HG03457 (cell line): Measurements from ENCODE around the gene FGF3.

Source experiments
- ATAC-seq: cut with Tn5 transposase; IDR thresholded peaks from one replicate; pipeline ENCODE4 v1.9.1; 2021; ENCODE audit warnings: moderate number of reproducible peaks; ENCODE audit not compliant: unreplicated experiment

FGF3 gene

GRCh38 chr11:69818603-69819441 lies at the start of gene FGF3:
Gene FGF3 (minus strand): TSS chr11:69819416. CDS start chr11:69818933, 483 bp downstream.
- no peak for ATAC-seq

GRCh38 chr11:69868871-69869270 lies 49.7 kb upstream of the FGF3 start:
- no peak for ATAC-seq

GRCh38 chr11:69868006-69868810 lies 49.0 kb upstream of the FGF3 start:
- ATAC-seq = no peak

GRCh38 chr11:69867076-69868005 lies 48.1 kb upstream of the FGF3 start:
- no peak for ATAC-seq

- ATAC-seq = no peak
These were observed 47.4 kb upstream of the FGF3 start for GRCh38 chr11:69866648-69867047.

GRCh38 chr11:69865707-69866106 lies 46.5 kb upstream of the FGF3 start:
- no peak for ATAC-seq

- ATAC-seq = no peak
These were observed 45.8 kb upstream of the FGF3 start for GRCh38 chr11:69864686-69865661.

- ATAC-seq = no peak
These were observed 44.5 kb upstream of the FGF3 start for GRCh38 chr11:69863544-69864200.

- ATAC-seq = no peak
These were observed 43.8 kb upstream of the FGF3 start for GRCh38 chr11:69862797-69863543.

GRCh38 chr11:69862331-69862771 lies 43.1 kb upstream of the FGF3 start:
- no peak for ATAC-seq

GRCh38 chr11:69861901-69862300 lies 42.7 kb upstream of the FGF3 start:
- no peak for ATAC-seq

- ATAC-seq = no peak
These were observed 41.7 kb upstream of the FGF3 start for GRCh38 chr11:69860796-69861445.

GRCh38 chr11:69860244-69860643 lies 41.0 kb upstream of the FGF3 start:
- ATAC-seq = no peak

- no peak for ATAC-seq
These were observed 40.2 kb upstream of the FGF3 start for GRCh38 chr11:69859275-69859934.

- no peak for ATAC-seq
These were observed 36.2 kb upstream of the FGF3 start for GRCh38 chr11:69855421-69855820.

- no peak for ATAC-seq
These were observed 35.5 kb upstream of the FGF3 start for GRCh38 chr11:69854713-69855112.

GRCh38 chr11:69852056-69852455 lies 32.8 kb upstream of the FGF3 start:
- no peak for ATAC-seq
